KBM-7 (cell line): ENCODE results near the gene RGMA.
"Not testable (repeated sequence)": the region's sequence is repeated elsewhere in the genome, so short reads cannot be mapped to it uniquely, and the experiment has no call there.

Experiments
- DNase-seq: peaks from one replicate; pipeline ENCODE4 v3.0.0-alpha.2; 2015
- in situ Hi-C: fragments of 300-500 bp; cut with MboI; formaldehyde crosslinking; loops from 2 replicates; pipeline ENCODE4 v1.14.3; 2020; ENCODE audit warnings: low sequenced_read_pairs, low pct_unique_long_range_greater_than_20kb, mixed read lengths

The RGMA gene

DNA sequence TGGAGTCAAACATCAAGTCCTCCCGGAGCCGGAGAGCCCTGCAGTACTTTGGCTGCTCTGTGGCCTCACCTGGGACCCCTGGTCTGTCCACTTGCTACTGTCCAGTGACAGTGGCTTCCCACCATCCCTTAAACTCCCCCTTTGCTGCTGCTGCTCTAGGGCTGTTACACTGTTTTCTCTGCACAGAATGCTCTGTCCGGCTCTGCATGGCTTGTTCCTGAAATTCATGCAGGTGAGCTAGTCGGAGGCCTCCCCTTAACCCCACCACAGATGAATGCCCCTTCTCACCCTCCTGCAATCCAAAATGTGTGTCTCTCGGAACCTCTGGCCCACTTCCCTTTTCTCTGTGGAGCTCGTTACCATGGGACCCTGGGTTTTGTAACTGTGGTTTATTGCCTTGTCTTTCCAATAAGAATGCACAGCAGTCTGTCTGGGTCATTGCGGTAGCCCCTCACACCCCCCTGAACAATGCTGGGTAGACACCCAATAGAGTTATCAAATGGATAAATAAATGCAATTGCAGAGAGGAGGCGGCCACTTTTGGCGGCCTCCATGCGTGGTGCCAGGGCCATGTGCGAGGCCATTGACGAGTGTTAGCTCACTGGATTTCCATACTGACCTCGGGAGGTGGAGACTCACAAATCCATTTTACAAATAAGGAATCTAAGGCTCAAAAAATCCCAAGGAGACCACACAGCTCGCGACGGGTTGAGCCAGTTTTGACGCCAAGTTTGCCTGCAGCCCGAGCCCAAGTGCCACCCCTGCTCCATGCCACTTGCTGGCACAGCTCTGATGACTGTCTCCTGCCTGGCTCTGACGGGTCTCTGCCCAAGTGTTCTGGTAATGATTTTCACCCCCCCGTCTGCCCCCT, 48.5 kb downstream of the RGMA start:
- peak; percentile 94 for DNase-seq
- in situ Hi-C loops, result loop anchor here (25.0 kb wide), 1 partner anchor 1072 kb away; no protein-coding TSS in a partner anchor

DNA sequence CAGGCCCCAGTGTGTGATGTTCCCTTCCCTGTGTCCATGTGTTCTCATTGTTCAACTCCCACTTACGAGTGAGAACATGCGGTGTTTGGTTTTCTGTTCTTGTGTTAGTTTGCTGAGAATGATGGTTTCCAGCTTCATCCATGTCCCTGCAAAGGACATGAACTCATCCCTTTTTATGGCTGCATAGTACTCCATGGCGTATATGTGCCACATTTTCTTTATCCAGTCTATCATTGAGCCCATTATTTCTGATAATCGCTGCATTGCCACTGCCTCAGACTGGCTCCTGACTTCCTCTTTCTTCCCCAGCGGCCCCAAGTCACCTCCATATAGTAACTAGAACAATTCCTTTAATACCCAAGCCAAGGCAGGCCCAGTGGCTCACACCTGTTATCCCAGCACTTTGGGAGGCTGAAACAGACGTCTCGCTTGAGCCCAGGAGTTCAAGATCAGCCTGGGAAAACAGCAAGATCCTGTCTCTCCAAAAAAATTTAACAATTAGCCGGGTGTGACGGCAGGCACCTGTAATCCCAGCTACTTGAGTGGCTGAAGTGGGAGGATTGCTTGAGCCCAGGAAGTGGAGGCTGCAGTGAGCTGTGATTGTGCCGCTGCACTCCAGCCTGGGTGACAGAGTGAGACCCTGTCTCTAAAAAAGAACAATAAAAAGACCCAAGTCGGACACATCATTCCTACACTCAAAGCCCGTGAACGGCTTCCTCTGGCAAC, 49.3 kb downstream of the RGMA start:
- in situ Hi-C loops, result loop anchor here (25.0 kb wide), 1 partner anchor 1073 kb away; no protein-coding TSS in a partner anchor
- peak; percentile 46 for DNase-seq

DNA sequence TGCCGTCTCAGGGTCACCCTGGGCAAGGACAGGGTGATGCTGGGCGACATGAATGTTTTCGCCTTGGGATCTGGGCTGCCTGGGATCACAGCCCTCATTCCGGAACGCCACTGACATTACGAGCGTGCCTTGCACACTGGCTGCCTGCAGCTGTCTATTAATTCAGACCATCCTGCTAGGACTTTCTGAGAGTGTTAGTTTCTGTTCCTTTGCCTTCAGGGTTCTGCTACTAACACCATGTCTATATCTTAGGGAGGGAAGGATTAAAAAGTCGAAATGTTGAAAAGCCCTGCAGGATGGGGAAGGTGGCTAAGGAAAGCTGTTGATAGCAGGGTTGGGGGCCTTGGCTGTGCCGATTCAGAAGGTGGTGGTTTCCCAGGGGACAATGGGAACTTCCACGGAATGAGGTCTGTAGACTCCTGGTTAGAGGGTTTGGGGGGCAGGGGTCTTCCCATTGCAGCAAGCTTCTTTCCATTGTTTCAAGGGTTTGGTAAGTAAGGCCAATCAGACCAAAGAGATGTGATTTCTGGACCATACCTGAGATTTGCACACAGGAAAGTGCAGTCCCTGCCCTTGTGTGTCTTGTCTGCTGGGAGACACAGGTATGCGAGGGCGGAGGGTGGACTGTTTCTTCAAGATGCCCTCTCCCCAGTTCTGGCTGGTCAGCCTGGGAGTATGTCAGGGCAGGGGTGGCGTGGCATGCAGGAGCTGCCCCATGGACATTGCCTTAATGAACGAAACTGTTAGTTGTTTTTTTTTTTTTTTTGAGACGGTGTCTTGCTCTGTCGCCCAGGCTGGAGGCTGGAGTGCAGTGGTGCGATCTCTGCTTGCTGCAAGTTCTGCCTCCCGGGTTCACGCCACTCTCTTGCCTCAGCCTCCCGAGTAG, 50.9 kb downstream of the RGMA start:
- in situ Hi-C loops, result loop anchor here (25.0 kb wide), 1 partner anchor 1074 kb away; no protein-coding TSS in a partner anchor
- no peak for DNase-seq

DNA sequence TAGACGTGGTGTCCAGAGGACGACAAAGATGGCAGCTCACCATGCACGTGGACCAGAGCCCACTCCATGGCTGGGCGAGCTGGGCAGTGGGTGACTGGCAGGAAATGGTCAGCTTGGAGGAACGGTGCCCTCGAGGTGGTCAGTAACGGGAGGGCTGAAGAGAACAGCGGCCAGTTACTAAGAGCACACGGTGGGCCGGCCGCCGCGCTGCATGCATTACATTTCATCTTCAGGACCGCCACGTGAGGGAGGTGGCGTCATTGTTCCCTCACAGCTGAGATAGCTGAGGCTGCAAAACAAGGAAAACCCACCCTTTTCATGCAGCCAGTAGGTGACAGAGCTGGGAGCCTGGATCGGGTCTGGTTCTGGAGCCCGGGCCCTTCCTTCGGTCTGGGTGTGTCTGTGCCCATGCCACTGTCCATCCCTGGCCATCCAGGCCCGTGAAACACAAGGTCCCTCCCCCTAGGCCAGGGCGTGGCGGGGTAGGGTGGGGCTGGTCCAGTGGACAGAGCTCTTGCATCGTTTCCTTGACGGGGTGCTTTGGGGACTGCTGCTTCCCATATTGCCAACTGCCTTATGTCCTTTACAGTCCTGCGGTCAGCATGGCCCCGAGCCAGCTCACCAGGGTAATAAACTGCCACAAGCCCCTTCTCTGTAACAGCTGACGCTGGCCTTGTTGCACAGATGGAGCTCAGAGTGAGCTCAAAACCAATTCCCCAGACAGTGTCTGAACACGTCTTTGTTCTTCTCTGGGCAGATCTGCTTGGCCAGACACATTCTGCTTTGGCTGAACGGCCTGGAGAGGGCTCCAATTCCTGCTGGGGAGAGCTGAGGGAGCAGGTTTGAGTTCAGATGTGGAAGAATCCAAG, 51.8 kb downstream of the RGMA start:
- DNase-seq, result peak; percentile 84
- in situ Hi-C loops, result loop anchor here (25.0 kb wide), 1 partner anchor 1075 kb away; no protein-coding TSS in a partner anchor

DNA sequence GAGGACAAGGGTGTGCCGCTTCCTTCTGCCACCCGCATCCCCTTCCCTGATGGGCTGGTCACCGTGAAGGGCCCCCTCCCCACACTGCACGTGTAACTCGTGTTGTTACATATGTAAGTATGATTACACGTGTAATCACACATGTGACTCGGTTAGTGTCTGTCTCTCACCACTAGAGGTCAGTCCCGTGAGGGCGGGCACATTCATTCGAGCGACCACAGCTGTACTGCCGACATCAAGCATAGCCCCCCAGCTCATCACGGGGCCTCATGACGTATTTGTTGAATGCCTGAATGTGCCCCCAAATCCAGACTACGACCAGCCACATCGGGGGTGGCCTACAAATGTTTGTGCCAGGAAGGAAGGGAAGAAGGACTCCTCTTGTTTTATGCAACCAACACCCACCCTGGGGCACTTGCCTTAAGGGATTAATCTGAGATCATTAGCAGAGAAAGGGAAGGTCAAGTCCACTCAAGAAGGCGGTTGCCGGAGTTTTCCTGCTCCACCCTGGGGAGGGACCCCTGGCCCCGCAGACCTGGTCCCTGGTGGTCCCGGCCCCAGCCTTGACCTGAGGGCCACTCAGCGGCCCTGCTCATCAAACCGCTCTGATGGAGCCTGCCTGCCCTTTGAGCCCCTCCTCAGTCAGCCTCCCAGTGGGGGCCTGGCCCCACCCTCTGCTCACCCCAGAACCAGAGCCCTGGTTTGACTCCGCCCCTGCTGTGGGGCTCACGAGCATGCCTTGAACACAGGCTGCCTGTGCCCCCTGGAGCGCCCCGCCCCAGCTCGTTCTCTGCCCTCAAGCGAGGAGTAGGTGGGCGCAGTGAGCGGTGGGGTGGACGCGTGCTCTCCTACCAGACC, 52.8 kb downstream of the RGMA start:
- in situ Hi-C loops, result loop anchor here (25.0 kb wide), 1 partner anchor 1076 kb away; no protein-coding TSS in a partner anchor
- peak; percentile 69 for DNase-seq

DNA sequence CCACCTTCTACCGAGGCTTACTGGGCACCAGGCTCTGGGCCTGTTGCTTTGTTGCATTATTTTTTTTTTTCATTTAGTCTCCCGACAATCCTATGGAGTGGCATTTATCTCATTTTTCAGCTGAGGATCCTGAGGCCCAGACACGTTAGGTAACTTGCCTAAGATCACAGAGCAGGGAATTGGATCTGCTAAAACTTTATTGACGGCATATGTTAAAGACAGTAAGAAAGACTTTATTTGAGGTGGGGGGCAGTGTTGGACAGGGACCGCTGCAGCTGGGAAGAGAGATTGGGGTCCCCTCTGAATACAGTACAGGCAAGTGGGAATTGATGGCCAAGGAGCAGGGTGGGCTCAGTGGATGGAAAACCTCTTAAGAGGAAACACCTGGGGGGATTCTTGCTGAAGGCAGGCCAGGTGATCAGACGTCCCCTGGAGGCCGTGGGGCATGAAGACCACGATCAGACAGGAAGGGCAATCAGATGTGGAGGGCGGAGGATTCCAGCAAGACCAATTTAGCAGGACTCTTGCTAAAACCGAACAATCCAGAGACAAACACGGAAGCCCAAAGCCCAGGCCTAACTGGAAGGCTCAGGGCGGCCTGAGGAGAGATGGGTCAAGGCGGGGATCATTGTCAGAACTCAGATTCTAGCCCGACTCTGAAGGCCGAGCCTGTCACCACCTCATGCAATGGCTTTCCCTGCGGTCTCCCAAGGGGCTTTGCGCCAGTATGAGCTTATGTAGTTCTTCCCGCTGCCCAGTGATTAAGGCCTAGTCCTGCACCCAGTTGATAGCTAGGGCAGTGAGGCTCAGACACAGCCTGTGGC, 53.7 kb downstream of the RGMA start:
- in situ Hi-C loops, result loop anchor here (25.0 kb wide), 1 partner anchor 1077 kb away; no protein-coding TSS in a partner anchor
- DNase-seq, result no peak

DNA sequence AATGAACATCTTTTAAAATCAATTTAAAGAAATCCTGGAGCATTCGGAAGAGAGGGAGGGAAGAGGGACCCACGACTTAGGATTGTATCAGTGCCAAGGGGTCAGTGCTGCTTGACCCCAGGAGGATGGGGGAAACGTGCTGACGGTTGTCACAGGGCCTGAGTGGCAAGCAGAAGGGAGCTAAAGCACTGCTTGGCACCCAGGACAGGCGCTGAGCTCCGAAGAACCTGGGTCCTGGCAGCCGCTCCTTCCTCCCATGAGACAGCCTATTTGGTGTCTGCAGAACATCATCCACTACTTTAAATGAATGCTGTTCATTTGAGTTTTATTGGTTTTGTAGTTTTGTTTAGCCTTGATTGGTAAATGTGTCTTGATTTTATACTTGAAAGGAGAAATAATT, 54.5 kb downstream of the RGMA start:
- in situ Hi-C loops, result loop anchor here (25.0 kb wide), 1 partner anchor 1078 kb away; no protein-coding TSS in a partner anchor
- no peak for DNase-seq

DNA sequence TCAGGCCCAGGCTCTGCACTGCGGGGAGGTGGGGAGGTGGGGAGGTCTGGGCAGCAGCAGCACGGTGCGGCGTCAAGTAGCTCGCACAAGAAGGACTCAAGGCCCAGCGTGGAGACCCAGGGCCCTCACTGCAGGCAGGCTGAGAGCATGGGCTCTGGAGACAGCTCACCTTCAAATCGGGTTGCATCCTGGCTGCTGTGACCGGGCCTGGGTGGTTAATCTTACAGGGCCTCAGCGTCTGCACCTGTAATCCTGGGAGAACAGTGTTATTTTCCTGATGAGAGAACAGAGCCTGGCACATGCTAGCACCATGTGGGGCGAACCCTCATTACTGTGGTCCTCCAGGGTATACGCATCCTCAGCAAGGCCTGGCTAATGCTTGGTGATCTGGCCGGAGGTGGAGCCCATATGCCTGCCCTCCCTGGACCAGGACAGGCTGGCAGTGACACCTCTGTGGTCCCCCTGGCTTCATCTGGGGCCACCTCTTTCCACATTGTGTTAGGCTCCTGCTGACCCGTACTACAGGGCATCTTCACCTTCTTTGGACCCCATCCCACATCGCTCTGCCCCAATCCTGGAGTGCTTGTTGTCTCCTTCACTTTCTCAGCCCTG, 55.5 kb downstream of the RGMA start:
- no peak for DNase-seq
- in situ Hi-C loops, result loop anchor here (25.0 kb wide), 1 partner anchor 1079 kb away; no protein-coding TSS in a partner anchor

DNA sequence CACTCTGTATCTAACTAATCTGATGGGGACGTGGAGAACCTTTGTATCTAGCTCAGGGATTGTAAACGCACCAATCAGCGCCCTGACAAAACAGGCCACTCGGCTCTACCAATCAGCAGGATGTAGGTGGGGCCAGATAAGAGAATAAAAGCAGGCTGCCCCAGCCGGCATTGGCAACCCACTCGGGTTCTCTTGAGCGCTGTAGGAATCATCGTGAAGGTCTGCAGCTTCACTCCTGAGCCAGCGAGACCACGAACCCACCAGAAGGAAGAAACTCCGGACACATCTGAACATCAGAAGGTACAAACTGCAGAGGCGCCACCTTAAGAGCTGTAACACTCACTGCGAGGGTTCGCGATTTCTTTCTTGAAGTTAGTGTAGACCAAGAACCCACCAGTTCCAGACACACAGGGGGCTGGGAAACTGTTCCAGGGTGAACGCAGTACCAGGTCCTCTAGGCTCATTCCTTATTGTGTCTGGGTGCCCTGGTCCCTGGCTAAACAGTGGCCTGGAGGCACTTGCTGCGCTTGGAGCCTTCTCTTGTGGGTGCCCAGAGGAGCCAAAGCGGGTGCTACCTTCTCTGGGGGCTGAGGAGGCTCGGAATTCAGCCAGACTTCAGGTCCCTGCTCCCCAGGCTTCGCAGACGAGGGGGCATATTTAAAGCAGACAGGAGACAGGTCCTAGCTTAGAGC, 56.4 kb downstream of the RGMA start:
- DNase-seq, result not testable (repeated sequence)
- in situ Hi-C loops, result loop anchor here (25.0 kb wide), 1 partner anchor 1080 kb away; no protein-coding TSS in a partner anchor

DNA sequence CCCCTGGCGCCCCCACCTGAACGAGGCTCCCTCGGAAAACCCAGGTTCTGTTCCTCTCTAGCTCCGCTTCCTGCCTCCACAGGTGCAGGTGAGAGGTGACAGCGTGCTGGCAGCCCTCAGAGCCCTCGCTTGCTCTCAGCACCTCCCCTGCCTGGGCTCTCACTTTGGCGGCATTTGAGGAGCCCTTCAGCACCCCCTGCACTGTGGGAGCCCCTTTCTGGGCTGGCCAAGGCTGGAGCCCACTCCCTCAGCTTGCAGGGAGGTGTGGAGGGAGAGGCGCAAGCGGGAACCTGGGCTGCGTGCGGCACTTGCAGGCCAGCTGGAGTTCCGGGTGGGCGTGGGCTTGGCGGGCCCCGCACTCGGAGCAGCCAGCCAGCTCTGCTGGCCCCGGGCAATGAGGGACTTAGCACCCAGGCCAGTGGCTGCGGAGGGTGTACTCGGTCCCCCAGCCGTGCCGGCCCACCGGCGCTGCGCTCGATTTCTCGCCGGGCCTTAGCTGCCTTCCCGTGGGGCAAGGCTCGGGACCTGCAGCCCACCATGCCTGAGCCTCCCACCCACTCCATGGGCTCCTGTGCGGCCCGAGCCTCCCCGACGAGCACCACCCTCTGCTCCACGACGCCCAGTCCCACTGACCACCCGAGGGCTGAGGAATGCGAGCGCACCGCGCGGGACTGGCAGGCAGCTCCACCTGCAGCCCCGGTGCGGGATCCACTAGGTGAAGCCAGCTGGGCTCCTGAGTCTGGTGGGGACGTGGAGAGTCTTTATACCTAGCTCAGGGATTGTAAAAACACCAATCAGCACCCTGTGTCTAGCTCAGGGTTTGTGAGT, 57.2 kb downstream of the RGMA start:
- in situ Hi-C loops, result loop anchor here (25.0 kb wide), 1 partner anchor 1081 kb away; no protein-coding TSS in a partner anchor
- DNase-seq, result not testable (repeated sequence)

DNA sequence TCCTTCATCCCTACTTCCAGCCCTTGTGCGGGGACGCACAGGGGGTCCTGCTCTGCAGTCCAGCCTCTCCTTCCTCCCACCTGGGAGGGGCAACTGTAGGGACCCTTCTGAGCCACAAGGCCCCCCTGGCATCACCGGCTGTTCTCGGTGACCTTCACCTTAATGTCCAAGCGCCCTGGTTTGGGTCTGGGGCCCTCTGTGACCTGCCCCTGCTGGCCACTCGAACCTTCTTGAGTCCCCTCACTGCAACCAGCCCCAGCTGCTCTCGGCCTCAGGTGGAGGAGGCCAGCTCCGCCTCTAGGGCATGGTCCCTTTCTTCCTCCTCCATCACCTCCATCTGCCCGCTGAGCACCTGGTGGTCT, 57.9 kb downstream of the RGMA start:
- no peak for DNase-seq
- in situ Hi-C loops, result loop anchor here (25.0 kb wide), 1 partner anchor 1081 kb away; no protein-coding TSS in a partner anchor

DNA sequence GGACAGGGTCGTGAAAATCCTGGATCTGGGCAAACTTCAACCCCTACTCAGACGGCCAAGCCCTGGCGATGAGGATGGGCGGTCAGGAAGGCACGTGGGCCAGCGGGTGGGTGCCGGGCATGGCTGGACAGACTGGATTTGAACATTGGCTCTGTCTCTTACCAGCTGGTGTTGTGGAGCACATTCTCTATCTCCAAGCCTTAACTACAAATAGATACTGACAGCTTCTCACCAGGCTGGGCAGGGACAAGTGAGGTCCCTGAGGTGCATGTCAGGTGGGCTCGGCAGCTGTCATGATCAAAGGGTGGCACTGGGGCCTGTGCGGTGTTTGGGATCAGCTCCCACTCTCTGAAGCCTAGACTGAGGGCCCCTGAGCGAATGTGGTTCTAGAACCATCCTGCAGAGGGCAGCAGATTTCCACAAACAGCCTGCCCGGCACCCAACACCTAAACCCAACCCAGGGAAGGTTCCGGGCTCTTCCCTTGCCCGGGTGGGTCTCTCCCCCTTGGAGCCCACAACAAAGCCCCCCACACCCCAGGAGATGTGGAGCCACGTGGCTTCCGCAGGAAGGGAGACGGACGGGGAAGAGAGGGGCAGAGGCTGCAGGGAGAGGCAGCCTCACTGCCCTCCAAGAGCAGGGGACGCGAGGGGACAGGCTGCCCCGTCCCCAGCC, 58.4 kb downstream of the RGMA start:
- in situ Hi-C loops, result loop anchor here (25.0 kb wide), 1 partner anchor 1082 kb away; no protein-coding TSS in a partner anchor
- peak; percentile 82 for DNase-seq

DNA sequence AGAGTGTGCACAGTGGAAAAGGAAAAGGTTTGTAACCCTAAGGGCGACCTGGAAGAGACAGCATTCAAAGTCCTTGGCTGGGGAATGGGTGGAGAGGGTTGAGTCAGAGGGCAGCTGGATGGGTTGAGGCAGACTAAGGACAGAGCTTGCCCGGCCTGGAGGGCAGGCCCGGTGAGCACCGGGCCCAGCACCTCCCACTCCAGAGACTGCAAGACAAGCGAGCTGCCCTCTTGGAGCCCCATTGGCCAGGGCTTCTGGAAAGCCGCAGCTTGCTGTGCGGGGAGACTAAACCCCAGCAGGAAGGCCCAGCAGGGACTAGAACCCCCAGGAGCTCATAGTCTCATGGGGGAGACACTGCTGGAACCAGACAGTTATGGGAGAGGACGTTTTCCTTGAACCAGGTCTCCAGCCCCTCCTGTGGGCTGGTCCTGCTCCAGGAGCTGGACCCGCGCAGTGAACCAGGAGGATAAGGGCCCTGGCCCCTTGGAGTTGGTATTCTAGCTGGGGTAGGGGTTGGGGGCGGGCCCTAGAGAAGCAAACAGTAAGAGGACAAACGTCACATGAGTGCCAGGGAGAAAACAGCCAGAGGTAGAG, 59.1 kb downstream of the RGMA start:
- no peak for DNase-seq

More for the DNA sequence above, 59.1 kb downstream of the RGMA start:
- in situ Hi-C loops, result loop anchor here (25.0 kb wide), 1 partner anchor 1082 kb away; no protein-coding TSS in a partner anchor
